ENCODE measurements around the gene RAP1B. TPM values are rescaled to one million over a fixed set of nuclear protein-coding genes. Genes with fewer than 3 reads are reported as not detected.

Gene RAP1B
- total RNA-seq, 2 donors from 2014 or later, result 105 to 145 TPM

DNA sequence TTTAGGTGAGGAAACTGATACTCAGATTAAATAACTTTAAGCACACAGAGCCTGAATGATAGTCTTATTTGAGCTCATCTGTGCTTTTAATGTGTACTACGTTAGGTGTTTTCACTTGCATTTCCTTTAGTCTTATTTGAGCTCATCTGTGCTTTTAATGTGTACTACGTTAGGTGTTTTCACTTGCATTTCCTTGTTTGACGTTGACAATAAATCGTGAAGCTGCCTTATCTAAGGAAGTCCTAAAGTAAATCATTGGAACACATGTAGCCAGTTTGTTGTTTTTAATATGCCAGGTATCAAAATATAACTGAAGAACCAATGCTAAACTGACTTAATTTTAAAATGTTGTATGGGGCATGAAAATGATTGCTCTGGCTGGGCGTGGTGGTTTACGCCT is 2.0 kb downstream of the RAP1B start:
- H3K9me3 ChIP-seq, result no peaks in the 10 kb centered on the region
- no peaks in the 10 kb centered on the region for H3K36me3 ChIP-seq
- no peaks in the 10 kb centered on the region for H3K27me3 ChIP-seq (replicated peaks; ENCODE audit: insufficient read depth)
- peak; percentile 47 for TF ChIP-seq POLR2AphosphoS5 (IDR thresholded peaks at IDR 0.05)
- no peak for TF ChIP-seq POLR2A (IDR thresholded peaks at IDR 0.05)
- WGBS, result 36% methylated on average over 6 of the region's 6 CpGs
- intact Hi-C loops (cut with DNase I), result no loop called here
- H3K4me3 ChIP-seq, result peak overlapping the region; percentile 66 to 81
- DNase-seq (ENCODE audit: low spot score), result no peak
- H3K4me1 ChIP-seq (replicated peaks), result no peaks in the 10 kb centered on the region
- H3K27ac ChIP-seq, result peak overlapping the region; percentile 97 to 99

DNA sequence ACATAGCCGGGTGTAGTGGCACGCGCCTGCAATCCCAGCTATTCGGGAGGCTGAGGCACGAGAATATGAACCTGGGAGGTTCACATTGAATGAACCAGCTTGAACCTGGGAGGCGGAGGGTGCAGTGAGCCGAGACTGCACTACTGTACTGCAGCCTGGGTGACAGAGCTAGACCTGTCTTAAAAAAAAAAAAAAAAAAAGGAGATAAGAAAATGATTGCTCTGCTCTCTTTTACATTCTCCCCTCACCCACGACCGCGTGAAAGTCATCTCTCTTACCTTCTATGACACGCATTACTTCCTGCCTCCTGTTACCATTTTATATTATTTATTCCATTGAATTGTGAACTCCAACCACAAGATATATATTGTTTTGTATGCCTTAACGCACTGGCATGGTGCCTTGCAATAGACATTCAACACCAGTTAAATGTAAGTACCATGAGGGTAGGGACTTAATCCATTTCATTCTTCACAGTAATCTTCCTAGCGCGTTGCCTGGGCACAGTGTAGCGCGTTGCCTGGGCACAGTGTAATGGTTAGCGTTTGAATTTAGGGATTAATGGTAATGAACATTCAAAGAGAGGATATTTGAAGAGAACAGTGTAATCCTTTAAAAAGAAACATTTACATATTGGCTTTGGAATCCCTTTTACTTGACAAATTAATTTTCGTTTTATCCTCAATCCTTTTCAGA is 2.7 kb downstream of the RAP1B start:
- H3K36me3 ChIP-seq, result no peaks in the 10 kb centered on the region
- intact Hi-C loops (cut with DNase I), result no loop called here
- H3K27me3 ChIP-seq (replicated peaks; ENCODE audit: insufficient read depth), result no peaks in the 10 kb centered on the region
- DNase-seq (ENCODE audit: low spot score), result no peak
- 87% methylated on average over 18 of the region's 18 CpGs for WGBS
- H3K4me3 ChIP-seq, result peak overlapping the region; percentile 66 to 81
- no peaks in the 10 kb centered on the region for H3K4me1 ChIP-seq (replicated peaks)
- TF ChIP-seq POLR2A (IDR thresholded peaks at IDR 0.05) (no peak), POLR2AphosphoS5 (IDR thresholded peaks at IDR 0.05) (no peak)
- TF ChIP-seq, protein P1, sequence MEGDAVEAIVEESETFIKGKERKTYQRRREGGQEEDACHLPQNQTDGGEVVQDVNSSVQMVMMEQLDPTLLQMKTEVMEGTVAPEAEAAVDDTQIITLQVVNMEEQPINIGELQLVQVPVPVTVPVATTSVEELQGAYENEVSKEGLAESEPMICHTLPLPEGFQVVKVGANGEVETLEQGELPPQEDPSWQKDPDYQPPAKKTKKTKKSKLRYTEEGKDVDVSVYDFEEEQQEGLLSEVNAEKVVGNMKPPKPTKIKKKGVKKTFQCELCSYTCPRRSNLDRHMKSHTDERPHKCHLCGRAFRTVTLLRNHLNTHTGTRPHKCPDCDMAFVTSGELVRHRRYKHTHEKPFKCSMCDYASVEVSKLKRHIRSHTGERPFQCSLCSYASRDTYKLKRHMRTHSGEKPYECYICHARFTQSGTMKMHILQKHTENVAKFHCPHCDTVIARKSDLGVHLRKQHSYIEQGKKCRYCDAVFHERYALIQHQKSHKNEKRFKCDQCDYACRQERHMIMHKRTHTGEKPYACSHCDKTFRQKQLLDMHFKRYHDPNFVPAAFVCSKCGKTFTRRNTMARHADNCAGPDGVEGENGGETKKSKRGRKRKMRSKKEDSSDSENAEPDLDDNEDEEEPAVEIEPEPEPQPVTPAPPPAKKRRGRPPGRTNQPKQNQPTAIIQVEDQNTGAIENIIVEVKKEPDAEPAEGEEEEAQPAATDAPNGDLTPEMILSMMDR (IDR thresholded peaks at IDR 0.05), result no peak
- H3K27ac ChIP-seq, result peak overlapping the region; percentile 97 to 99
- no peaks in the 10 kb centered on the region for H3K9me3 ChIP-seq

DNA sequence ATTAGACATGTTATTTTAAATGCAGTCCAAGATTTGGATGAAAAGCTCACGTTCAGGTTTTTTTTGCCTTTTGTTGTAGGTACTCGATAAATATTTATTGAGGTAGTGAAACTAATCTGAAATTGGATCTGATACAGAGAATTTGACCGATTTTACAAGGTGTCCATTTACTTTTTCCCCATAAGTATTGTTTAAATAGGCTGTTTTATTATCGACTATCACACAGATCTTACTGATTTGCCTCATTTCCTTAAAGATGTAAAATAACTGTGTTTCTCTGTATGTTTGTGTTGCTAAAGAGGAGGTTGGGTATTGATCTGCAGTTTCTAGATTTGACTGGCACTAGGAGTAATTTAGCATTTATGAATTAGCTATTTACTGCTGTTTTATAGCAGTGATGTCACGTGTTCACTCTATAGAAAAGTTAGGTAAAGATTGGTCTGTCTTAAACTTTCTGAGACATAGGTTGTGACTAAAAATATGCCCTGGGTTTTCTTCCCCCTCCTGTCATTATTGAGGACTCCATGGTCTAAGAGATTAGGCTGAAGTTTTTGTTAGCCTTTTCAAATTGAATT is 3.5 kb downstream of the RAP1B start:
- TF ChIP-seq POLR2AphosphoS5 (IDR thresholded peaks at IDR 0.05), result no peak
- TF ChIP-seq POLR2A (IDR thresholded peaks at IDR 0.05), result no peak
- TF ChIP-seq, protein P1 (IDR thresholded peaks at IDR 0.05), result no peak
- Histone ChIP-seq H3K4me1 (replicated peaks) (no peaks in the 10 kb centered on the region), H3K4me3 (no peak overlapping the region), H3K27ac (no peak overlapping the region), H3K9me3 (no peaks in the 10 kb centered on the region), H3K27me3 (replicated peaks; ENCODE audit: insufficient read depth) (no peaks in the 10 kb centered on the region), H3K36me3 (no peaks in the 10 kb centered on the region)
- 13% methylated on average over 5 of the region's 5 CpGs for WGBS
- no peak for DNase-seq (ENCODE audit: low spot score)
- intact Hi-C loops (cut with DNase I), result no loop called here

DNA sequence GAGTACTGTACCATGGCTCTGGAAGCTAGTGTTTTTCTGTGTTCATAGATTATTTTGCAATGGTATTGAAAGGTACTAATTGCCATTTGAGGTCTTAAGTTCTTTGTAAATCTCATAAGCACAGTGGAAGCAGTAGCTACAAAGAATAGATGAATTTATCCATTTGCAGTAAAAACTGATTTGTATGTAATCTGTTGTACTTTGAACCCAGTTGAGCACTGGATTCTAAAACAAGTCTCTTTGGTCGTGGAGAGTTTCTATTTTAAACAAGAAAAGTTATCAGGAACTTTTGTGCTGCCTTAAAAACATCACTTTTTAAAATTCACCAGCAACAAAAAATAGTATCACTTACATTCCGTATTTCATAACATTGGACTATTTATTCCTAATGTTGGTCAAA is 4.1 kb downstream of the RAP1B start:
- H3K4me3 ChIP-seq, result no peak overlapping the region
- H3K27me3 ChIP-seq (replicated peaks; ENCODE audit: insufficient read depth), result no peaks in the 10 kb centered on the region
- WGBS, result 45% methylated on average over 2 of the region's 2 CpGs

DNA sequence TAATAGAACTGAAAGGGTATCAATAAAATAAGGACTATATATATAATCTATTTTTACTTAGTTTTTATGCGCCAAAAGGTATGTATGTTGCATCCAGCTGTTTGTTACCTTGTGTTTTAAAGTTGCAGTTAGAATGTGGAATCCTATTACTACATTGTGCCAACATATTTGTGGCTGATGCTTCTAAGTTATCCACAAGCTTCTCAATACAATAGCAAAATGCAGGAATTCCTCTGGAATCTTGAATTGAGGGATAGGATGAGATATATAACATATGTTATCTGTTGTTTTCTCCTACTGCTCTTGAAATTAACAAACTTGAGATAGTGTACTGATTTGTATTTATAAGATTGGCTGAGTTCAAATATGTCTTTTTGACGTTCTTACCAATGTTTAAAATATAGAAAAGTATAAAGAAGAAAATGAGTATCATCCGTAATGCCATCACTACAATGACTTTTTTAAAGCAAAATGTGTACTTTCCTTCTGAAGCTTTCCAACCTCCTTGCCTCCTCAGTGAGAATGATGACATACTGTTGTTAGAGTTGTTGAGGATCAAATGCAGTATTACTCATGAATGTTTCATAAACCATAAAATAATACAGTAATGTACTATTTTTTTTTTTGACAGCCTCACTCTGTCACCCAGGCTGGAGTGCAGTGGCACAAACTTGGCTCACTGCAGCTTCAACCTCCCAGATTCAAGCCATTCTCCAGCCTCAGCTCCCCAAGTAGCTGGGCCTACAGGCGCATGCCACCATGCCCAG is 6.6 kb downstream of the RAP1B start:
- intact Hi-C loops (cut with DNase I), result no loop called here
- no peaks in the 10 kb centered on the region for H3K27me3 ChIP-seq (replicated peaks; ENCODE audit: insufficient read depth)
- DNase-seq (ENCODE audit: low spot score), result no peak
- no peaks in the 10 kb centered on the region for H3K9me3 ChIP-seq
- TF ChIP-seq, protein P1 (IDR thresholded peaks at IDR 0.05), result no peak
- TF ChIP-seq POLR2AphosphoS5 (IDR thresholded peaks at IDR 0.05), result no peak
- TF ChIP-seq POLR2A (IDR thresholded peaks at IDR 0.05), result no peak
- no peak overlapping the region for H3K4me3 ChIP-seq
- no peaks in the 10 kb centered on the region for H3K36me3 ChIP-seq
- no peak overlapping the region for H3K27ac ChIP-seq
- 73% methylated on average over 4 of the region's 4 CpGs for WGBS
- H3K4me1 ChIP-seq (replicated peaks), result no peaks in the 10 kb centered on the region

More for the DNA sequence above, 4.1 kb downstream of the RAP1B start:
- Histone ChIP-seq H3K27ac (no peak overlapping the region), H3K36me3 (no peaks in the 10 kb centered on the region), H3K4me1 (replicated peaks) (no peaks in the 10 kb centered on the region), H3K9me3 (no peaks in the 10 kb centered on the region)
- intact Hi-C loops (cut with DNase I), result no loop called here
- TF ChIP-seq, protein P1 (IDR thresholded peaks at IDR 0.05), result no peak
- no peak for TF ChIP-seq POLR2A (IDR thresholded peaks at IDR 0.05)
- no peak for TF ChIP-seq POLR2AphosphoS5 (IDR thresholded peaks at IDR 0.05)
- DNase-seq (ENCODE audit: low spot score), result no peak

Data from prostate gland (tissue), 2 donors.